Kasumi-1 (cell line): Measurements from ENCODE around the gene NIN.

Experiments used
- DNase-seq, 2 experiments: peaks; one replicate each; lab custom pipeline; 2025; lab: John Stamatoyannopoulos, UW

Gene NIN

GRCh38 chr14:50790589-50790988 is 40.4 kb downstream of the NIN start:
- DNase-seq, result no peak

GRCh38 chr14:50786751-50787464 is 44.1 kb downstream of the NIN start:
- no peak for DNase-seq

GRCh38 chr14:50785457-50786063 is 45.4 kb downstream of the NIN start:
- DNase-seq, result no peak

- DNase-seq, result no peak
Observed at GRCh38 chr14:50784683-50785456, 46.1 kb downstream of the NIN start.

- no peak for DNase-seq
Observed at GRCh38 chr14:50783563-50783962, 47.4 kb downstream of the NIN start.

- no peak for DNase-seq
Observed at GRCh38 chr14:50780393-50780792, 50.6 kb downstream of the NIN start.

GRCh38 chr14:50778721-50779483 is 52.1 kb downstream of the NIN start:
- DNase-seq, result no peak

- DNase-seq, result no peak
Observed at GRCh38 chr14:50776522-50776921, 54.4 kb downstream of the NIN start.

- DNase-seq, result no peak
Observed at GRCh38 chr14:50775357-50775756, 55.6 kb downstream of the NIN start.

- no peak for DNase-seq
Observed at GRCh38 chr14:50774542-50775267, 56.3 kb downstream of the NIN start.

GRCh38 chr14:50773632-50774541 is 57.1 kb downstream of the NIN start:
- peak; percentile 34 to 53 for DNase-seq

- DNase-seq, result no peak
Observed at GRCh38 chr14:50772412-50772811, 58.5 kb downstream of the NIN start.

- DNase-seq, result no peak
Observed at GRCh38 chr14:50770586-50770985, 60.4 kb downstream of the NIN start.

- no peak for DNase-seq
Observed at GRCh38 chr14:50769863-50770500, 61.0 kb downstream of the NIN start.

- DNase-seq, result no peak
Observed at GRCh38 chr14:50768680-50769079, 62.3 kb downstream of the NIN start.

GRCh38 chr14:50766338-50766886 is 64.5 kb downstream of the NIN start:
- DNase-seq, result no peak

GRCh38 chr14:50763382-50764007 is 67.5 kb downstream of the NIN start:
- no peak for DNase-seq

GRCh38 chr14:50762931-50763300 is 68.0 kb downstream of the NIN start:
- DNase-seq, result no peak
